Fibroblast of lung (primary cell): ENCODE data around the gene SMPDL3B. TPM values are rescaled to one million over a fixed set of nuclear protein-coding genes. Genes with fewer than 3 reads are reported as not detected.

Source experiments
- DNase-seq, 2 donors: peaks; one replicate each; pipeline versions ENCODE4 v3.0.0 to v3.0.0-alpha.2; 2010; ENCODE audit warnings: low read depth in 2 of 2
- H2AFZ ChIP-seq: 2 replicates; pipeline ENCODE4 v1.5.1; 2012; ENCODE audit warnings: low read length, control low read depth, inconsistent platforms
- H3K27ac ChIP-seq: 2 replicates; pipeline ENCODE4 v1.5.1; 2011; ENCODE audit warnings: low read length, control low read depth; ENCODE audit not compliant: insufficient read depth
- H3K27me3 ChIP-seq: 2 replicates; pipeline ENCODE4 v1.5.1; 2011; ENCODE audit warnings: mild to moderate bottlenecking, low read length; ENCODE audit not compliant: control insufficient read depth, insufficient read depth
- H3K36me3 ChIP-seq: 2 replicates; pipeline ENCODE4 v1.5.1; 2011; ENCODE audit warnings: low read length; ENCODE audit not compliant: control insufficient read depth, insufficient read depth
- H3K4me1 ChIP-seq: 2 replicates; pipeline ENCODE4 v1.5.1; 2011; ENCODE audit warnings: low read length; ENCODE audit not compliant: control insufficient read depth, insufficient read depth; ENCODE audit errors: extremely low read depth
- H3K4me2 ChIP-seq: 2 replicates; pipeline ENCODE4 v1.5.1; 2011; ENCODE audit warnings: low read length, control low read depth; ENCODE audit not compliant: insufficient read depth; ENCODE audit errors: extremely low read depth
- H3K4me3 ChIP-seq, 4 experiments: fragments of 200-600 bp in 1 of 4; sonication (generic) in 1 of 4; replicated peaks in 1 of 4; 2 replicates each; pipeline ENCODE4 v1.5.1; 2011 to 2016; ENCODE audit warnings: low read length in 4 of 4, low read depth in 3 of 4, mild to moderate bottlenecking in 3 of 4, control low read depth in 2 of 4, inconsistent platforms in 1 of 4, mixed read lengths in 1 of 4; ENCODE audit not compliant: insufficient read depth in 1 of 4; ENCODE audit errors: control extremely low read depth in 1 of 4
- H3K79me2 ChIP-seq: 2 replicates; pipeline ENCODE4 v1.5.1; 2012; ENCODE audit warnings: mild to moderate bottlenecking, low read length, inconsistent platforms; ENCODE audit not compliant: control insufficient read depth, insufficient read depth
- H3K9ac ChIP-seq: 2 replicates; pipeline ENCODE4 v1.5.1; 2011; ENCODE audit warnings: mild to moderate bottlenecking, low read length, control low read depth; ENCODE audit not compliant: insufficient read depth
- H3K9me3 ChIP-seq: 2 replicates; pipeline ENCODE4 v1.5.1; 2012; ENCODE audit warnings: low read depth, low read length; ENCODE audit not compliant: control insufficient read depth, insufficient read depth
- H4K20me1 ChIP-seq: 2 replicates; pipeline ENCODE4 v1.5.1; 2011; ENCODE audit warnings: low read length; ENCODE audit not compliant: control insufficient read depth, insufficient read depth; ENCODE audit errors: extremely low read depth
- CTCF ChIP-seq, 2 donors: IDR thresholded peaks in 1 of 2; conservative IDR thresholded peaks in 1 of 2; 1 replicate in 1 of 2; 2 replicates in 1 of 2; pipeline ENCODE4 v1.5.1; 2011 to 2012; ENCODE audit warnings: low read length in 2 of 2, control low read depth in 1 of 2, inconsistent platforms in 1 of 2, low read depth in 1 of 2, mild to moderate bottlenecking in 1 of 2
- EZH2 ChIP-seq: IDR thresholded peaks from 2 replicates; pipeline ENCODE4 v1.5.1; 2012; ENCODE audit warnings: low read length, control low read depth, mild to moderate bottlenecking; ENCODE audit errors: missing control alignments
- polyA plus RNA-seq, 2 donors: library from polyadenylated mRNA; depleted of rRNA in 1 of 2; stranded (reverse) in 1 of 2; unstranded in 1 of 2; fragments of >200 nt; gene quantifications; 2 replicates each; pipeline ENCODE4 v1.2.1, GENCODE V29; 2011 to 2012; ENCODE audit warnings: missing spikeins in 1 of 2
- total RNA-seq: library from RNA; depleted of rRNA; stranded (reverse); fragments of >200 nt; gene quantifications from 2 replicates; pipeline ENCODE4 v1.2.1, GENCODE V29; 2014

Gene SMPDL3B
- total and polyA plus RNA-seq, 2 donors (not counting 1 experiment from before 2014, with no cell fraction given) = 0.17 TPM; not detected in 1

- Histone ChIP-seq H3K9me3 (no peaks in the 10 kb centered on the region), H3K36me3 (no peaks in the 10 kb centered on the region), H3K4me1 (no peaks in the 10 kb centered on the region), H4K20me1 (no peaks in the 10 kb centered on the region), H3K27me3 (peaks cover 13% of the 10 kb centered on the region), H3K79me2 (no peaks in the 10 kb centered on the region), H3K4me3 (no peak overlapping the region), H3K9ac (no peak overlapping the region), H3K4me2 (no peak overlapping the region), H2AFZ (no peak overlapping the region), H3K27ac (no peak overlapping the region)
- DNase-seq = no peak
- no peak for TF ChIP-seq EZH2
- no peak for TF ChIP-seq CTCF (conservative IDR thresholded peaks at IDR 0.05 in 1 of 2, IDR thresholded peaks at IDR 0.05 in 1 of 2; ENCODE audit: low read depth in 1 of 2, low read length in 2 of 2)
Measured at GRCh38 chr1:27937524-27937836, 2.7 kb downstream of the SMPDL3B start.

- Histone ChIP-seq H3K4me1 (no peaks in the 10 kb centered on the region), H2AFZ (no peak overlapping the region), H3K9me3 (no peaks in the 10 kb centered on the region), H4K20me1 (no peaks in the 10 kb centered on the region), H3K79me2 (no peaks in the 10 kb centered on the region), H3K4me2 (no peak overlapping the region), H3K27me3 (peaks cover 13% of the 10 kb centered on the region), H3K36me3 (no peaks in the 10 kb centered on the region), H3K9ac (no peak overlapping the region), H3K4me3 (no peak overlapping the region), H3K27ac (no peak overlapping the region)
- no peak for TF ChIP-seq EZH2
- no peak for TF ChIP-seq CTCF (conservative IDR thresholded peaks at IDR 0.05 in 1 of 2, IDR thresholded peaks at IDR 0.05 in 1 of 2; ENCODE audit: low read depth in 1 of 2, low read length in 2 of 2)
- DNase-seq = no peak
Measured at GRCh38 chr1:27938488-27938887, 3.7 kb downstream of the SMPDL3B start.

GRCh38 chr1:27940297-27940696 is 5.5 kb downstream of the SMPDL3B start:
- H3K36me3 ChIP-seq = no peaks in the 10 kb centered on the region
- H3K4me3 ChIP-seq = no peak overlapping the region
- H3K4me2 ChIP-seq = no peak overlapping the region
- no peak overlapping the region for H2AFZ ChIP-seq
- no peak overlapping the region for H3K9ac ChIP-seq
- H3K27ac ChIP-seq = no peak overlapping the region
- no peaks in the 10 kb centered on the region for H4K20me1 ChIP-seq
- no peaks in the 10 kb centered on the region for H3K4me1 ChIP-seq
- peak; percentile 10 to 31 for DNase-seq
- H3K9me3 ChIP-seq = no peaks in the 10 kb centered on the region
- H3K27me3 ChIP-seq = peaks cover 8% of the 10 kb centered on the region
- no peaks in the 10 kb centered on the region for H3K79me2 ChIP-seq
- TF ChIP-seq EZH2 = no peak
- peak; percentile 37 to 40 for TF ChIP-seq CTCF (conservative IDR thresholded peaks at IDR 0.05 in 1 of 2, IDR thresholded peaks at IDR 0.05 in 1 of 2; ENCODE audit: low read depth in 1 of 2, low read length in 2 of 2)
